HG02840 (cell line): ENCODE data around the gene GLDC.
"Not testable (repeated sequence)": the region's sequence is repeated elsewhere in the genome, so short reads cannot be mapped to it uniquely, and the experiment has no call there.

ENCODE experiments used
- ATAC-seq: cut with Tn5 transposase; IDR thresholded peaks from one replicate; pipeline ENCODE4 v1.9.1; 2021; ENCODE audit warnings: mild to moderate bottlenecking, moderate library complexity, moderate number of reproducible peaks; ENCODE audit not compliant: unreplicated experiment, low FRiP score

The GLDC gene

GRCh38 chr9:6645355-6646292 is at the start of gene GLDC:
TSS of gene GLDC (minus strand) at chr9:6645729. CDS start at chr9:6645499, 230 bp downstream.
- peak; percentile 85 for ATAC-seq

- no peak for ATAC-seq
These were observed 47.4 kb upstream of the GLDC start for GRCh38 chr9:6692881-6693361.

GRCh38 chr9:6692433-6692832 is 46.9 kb upstream of the GLDC start:
- ATAC-seq: no peak

- ATAC-seq: not testable (repeated sequence)
These were observed 45.1 kb upstream of the GLDC start for GRCh38 chr9:6690675-6691070.

GRCh38 chr9:6689893-6690674 is 44.6 kb upstream of the GLDC start:
- ATAC-seq: no peak

- ATAC-seq: no peak
These were observed 41.7 kb upstream of the GLDC start for GRCh38 chr9:6687180-6687579.

- ATAC-seq: no peak
These were observed 40.9 kb upstream of the GLDC start for GRCh38 chr9:6686396-6686795.

- no peak for ATAC-seq
These were observed 36.5 kb upstream of the GLDC start for GRCh38 chr9:6681957-6682501.

- peak; percentile 72 for ATAC-seq
These were observed 35.8 kb upstream of the GLDC start for GRCh38 chr9:6681147-6681956.

- ATAC-seq: peak; percentile 27
These were observed 35.2 kb upstream of the GLDC start for GRCh38 chr9:6680797-6681146.

GRCh38 chr9:6677803-6678202 is 32.3 kb upstream of the GLDC start:
- no peak for ATAC-seq

- ATAC-seq: no peak
These were observed 30.9 kb upstream of the GLDC start for GRCh38 chr9:6676254-6676921.

GRCh38 chr9:6675268-6675667 is 29.7 kb upstream of the GLDC start:
- no peak for ATAC-seq

GRCh38 chr9:6673326-6674025 is 27.9 kb upstream of the GLDC start:
- ATAC-seq: no peak

GRCh38 chr9:6672118-6672517 is 26.6 kb upstream of the GLDC start:
- no peak for ATAC-seq

GRCh38 chr9:6671416-6671815 is 25.9 kb upstream of the GLDC start:
- ATAC-seq: no peak

- no peak for ATAC-seq
These were observed 24.4 kb upstream of the GLDC start for GRCh38 chr9:6669881-6670280.

GRCh38 chr9:6667633-6668280 is 22.2 kb upstream of the GLDC start:
- ATAC-seq: no peak

- no peak for ATAC-seq
These were observed 21.6 kb upstream of the GLDC start for GRCh38 chr9:6667080-6667479.
